HFFc6 (cell line): Measurements from ENCODE around the gene RASSF5. TPM values are rescaled to one million over a fixed set of nuclear protein-coding genes. Genes with fewer than 3 reads are reported as not detected.

Experiments used
- DNase-seq: peaks from one replicate; pipeline ENCODE4 v3.0.0-alpha.2; 2018
- H3K27ac Mint-ChIP-seq: 2 replicates; pipeline ENCODE4 v1.8.0; 2020; ENCODE audit warnings: mild to moderate bottlenecking, mixed read lengths
- H3K27me3 Mint-ChIP-seq: 2 replicates; pipeline ENCODE4 v1.8.0; 2021; ENCODE audit warnings: mild to moderate bottlenecking, moderate library complexity, mixed read lengths; ENCODE audit not compliant: insufficient read depth
- H3K36me3 Mint-ChIP-seq: 2 replicates; pipeline ENCODE4 v1.8.0; 2021; ENCODE audit warnings: low read depth, mixed read lengths
- H3K4me1 Mint-ChIP-seq: 2 replicates; pipeline ENCODE4 v1.8.0; 2020; ENCODE audit warnings: low read depth, mixed read lengths
- H3K4me3 Mint-ChIP-seq: 2 replicates; pipeline ENCODE4 v1.8.0; 2020; ENCODE audit warnings: mild to moderate bottlenecking, moderate library complexity, mixed read lengths
- H3K9me3 Mint-ChIP-seq: 2 replicates; pipeline ENCODE4 v1.8.0; 2020; ENCODE audit warnings: mild to moderate bottlenecking, mixed read lengths
- CTCF ChIP-seq: fragments of 200-600 bp; sonication (generic); IDR thresholded peaks from 2 replicates; pipeline ENCODE4 v1.5.0; 2021; ENCODE audit warnings: antibody characterized with exemption, mild to moderate bottlenecking
- total RNA-seq, 6 experiments: library from RNA; stranded (reverse); fragmentation: NEBNext Ultra II Directional; extraction: Animal tissue kit (Norgen Biotek cat#: 25700); gene quantifications; 2 replicates in 1 of 6; 3 replicates in 5 of 6; pipeline ENCODE4 v1.2.3, GENCODE V29; 2021

Gene RASSF5
- total RNA-seq, 6 experiments from 2014 or later: 0.52 to 1.1 (median 0.82) TPM

DNA sequence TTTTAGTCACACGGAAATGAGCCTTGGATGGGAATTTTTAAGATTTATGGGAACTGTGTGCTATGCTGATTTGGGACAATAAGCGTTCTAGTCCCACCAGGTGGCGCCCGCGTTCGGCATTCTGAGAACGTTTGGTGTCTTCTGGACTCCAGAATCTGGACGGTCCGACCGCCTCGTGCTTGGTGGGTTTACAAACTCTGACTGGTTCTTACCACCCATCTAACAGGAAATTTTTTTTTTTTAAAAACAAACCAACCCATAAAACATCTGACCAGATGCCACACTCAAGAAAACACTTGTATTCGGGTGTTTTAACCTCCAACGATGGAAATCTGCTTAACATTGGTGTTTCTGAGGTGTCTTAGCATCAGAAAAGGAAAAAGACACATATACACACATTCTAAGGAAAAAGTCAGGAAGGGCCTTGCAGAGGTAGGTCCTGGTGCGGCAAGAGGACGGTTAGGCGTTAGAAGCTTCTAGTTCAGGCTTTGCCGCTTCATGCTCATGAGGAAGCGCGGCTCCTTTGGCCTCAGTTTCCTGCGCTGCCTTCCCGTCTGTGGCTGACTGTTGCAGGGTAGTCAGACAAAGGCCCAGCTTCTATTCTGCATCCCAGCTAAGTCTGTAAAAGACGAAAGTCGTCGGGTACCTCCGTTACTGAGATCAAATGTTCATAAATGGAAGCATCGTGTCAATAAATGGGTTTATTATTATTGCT lies 127.2 kb downstream of the RASSF5 start:
- Mint-ChIP-seq H3K36me3 (0 out of 2 replicates have a peak, but pooled peaks cover 5% of the 10 kb centered on the region), H3K27me3 (0 out of 2 replicates have a peak, but pooled peaks cover 3% of the 10 kb centered on the region), H3K9me3 (no peaks in the 10 kb centered on the region), H3K4me1 (peaks cover 66% of the 10 kb centered on the region), H3K27ac (peak overlapping the region; percentile 93), H3K4me3 (peak overlapping the region; percentile 99)
- DNase-seq: peak; percentile 87
- peak; percentile 93 for TF ChIP-seq CTCF

GRCh38 chr1:206635080-206635977 lies 128.0 kb downstream of the RASSF5 start, which contains the start of gene DYRK3:
Gene DYRK3 (plus strand): TSS chr1:206635536. CDS start chr1:206635704, 168 bp downstream.
- Mint-ChIP-seq H3K9me3 (no peaks in the 10 kb centered on the region), H3K4me3 (peak within 1 kb of the TSS; percentile 99), H3K4me1 (peaks cover 66% of the 10 kb centered on the region), H3K27ac (peak within 1 kb of the TSS; percentile 93), H3K27me3 (0 out of 2 replicates have a peak, but pooled peaks cover 3% of the 10 kb centered on the region), H3K36me3 (peaks cover 8% of the 10 kb centered on the region; the same call in 1 of the 2 replicates)
- DNase-seq: peak; percentile 94
- peak; percentile 8; the same call in 1 of the 2 replicates for TF ChIP-seq CTCF

- peak overlapping the region; percentile 85 for H3K27ac Mint-ChIP-seq
- peaks cover 11% of the 10 kb centered on the region; the same call in 1 of the 2 replicates for H3K36me3 Mint-ChIP-seq
- DNase-seq: peak; percentile 3
- H3K4me1 Mint-ChIP-seq: peaks cover 64% of the 10 kb centered on the region
- no peak for TF ChIP-seq CTCF
- 0 out of 2 replicates have a peak, but pooled peaks cover 3% of the 10 kb centered on the region for H3K27me3 Mint-ChIP-seq
- no peaks in the 10 kb centered on the region for H3K9me3 Mint-ChIP-seq
- H3K4me3 Mint-ChIP-seq: peak overlapping the region; percentile 99
These were observed 128.6 kb downstream of the RASSF5 start for GRCh38 chr1:206635978-206636345.

DNA sequence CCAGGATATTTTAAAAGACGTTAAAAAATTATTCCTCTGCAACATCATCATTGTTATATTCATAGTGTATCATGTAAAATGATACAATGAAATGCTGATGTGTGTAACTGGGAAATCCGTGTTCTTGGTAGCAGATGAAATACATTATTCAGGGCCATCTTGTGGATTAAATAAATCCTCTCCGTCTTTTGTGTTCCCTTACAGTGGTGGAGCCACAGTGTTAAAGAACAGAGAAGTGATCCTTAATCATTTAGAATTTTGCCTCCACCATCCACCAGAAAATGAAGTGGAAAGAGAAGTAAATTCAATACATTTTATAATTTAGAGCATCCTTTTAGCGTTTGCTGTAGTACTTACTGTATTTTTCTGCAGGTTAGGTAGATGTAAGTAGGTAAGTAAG lies 129.3 kb downstream of the RASSF5 start:
- peak overlapping the region; percentile 85 for H3K27ac Mint-ChIP-seq
- DNase-seq: no peak
- no peaks in the 10 kb centered on the region for H3K9me3 Mint-ChIP-seq
- TF ChIP-seq CTCF: no peak
- 0 out of 2 replicates have a peak, but pooled peaks cover 3% of the 10 kb centered on the region for H3K27me3 Mint-ChIP-seq
- peak overlapping the region; percentile 99 for H3K4me3 Mint-ChIP-seq
- H3K4me1 Mint-ChIP-seq: peaks cover 59% of the 10 kb centered on the region
- H3K36me3 Mint-ChIP-seq: peaks cover 11% of the 10 kb centered on the region; the same call in 1 of the 2 replicates

DNA sequence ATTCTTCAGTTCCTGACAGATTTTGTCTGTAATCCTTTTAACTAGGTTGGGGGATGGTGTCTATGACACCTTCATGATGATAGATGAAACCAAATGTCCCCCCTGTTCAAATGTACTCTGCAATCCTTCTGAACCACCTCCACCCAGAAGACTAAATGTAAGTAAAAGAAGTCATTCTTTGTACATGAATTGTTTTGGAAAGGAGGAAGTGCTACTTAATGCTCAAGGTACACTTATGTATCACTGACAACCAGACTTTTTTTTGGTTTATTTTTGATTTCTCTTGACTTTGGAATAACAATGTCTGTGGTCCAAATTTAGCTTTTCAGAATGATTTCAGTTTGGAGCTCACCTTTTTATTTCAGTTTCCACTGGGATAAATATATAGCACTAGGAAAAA lies 130.3 kb downstream of the RASSF5 start:
- Mint-ChIP-seq H3K9me3 (no peaks in the 10 kb centered on the region), H3K36me3 (peaks cover 11% of the 10 kb centered on the region; the same call in 1 of the 2 replicates), H3K4me1 (peaks cover 54% of the 10 kb centered on the region), H3K27ac (peak overlapping the region; percentile 85), H3K27me3 (0 out of 2 replicates have a peak, but pooled peaks cover 3% of the 10 kb centered on the region), H3K4me3 (peak overlapping the region; percentile 99)
- TF ChIP-seq CTCF: no peak
- no peak for DNase-seq
